Neural cell (in vitro differentiated cells): Measurements from ENCODE around the gene ESR2. TPM values are rescaled to one million over a fixed set of nuclear protein-coding genes. Genes with fewer than 3 reads are reported as not detected.

Experiments used
- H2AFZ ChIP-seq: fragments of 200-600, 300-800 bp; sonication (generic), shearing (Covaris generic); 2 replicates; pipeline ENCODE4 v1.6.0; 2014; ENCODE audit warnings: low read depth, mild to moderate bottlenecking, antibody characterized with exemption, low read length, moderate library complexity
- H3F3A ChIP-seq: fragments of 200-600 bp; shearing (Covaris generic); 2 replicates; pipeline ENCODE4 v1.6.1; 2016; ENCODE audit warnings: mild to moderate bottlenecking, moderate library complexity, mixed read lengths, antibody characterized with exemption, low read length; ENCODE audit not compliant: insufficient read depth, poor library complexity, severe bottlenecking
- H3K27ac ChIP-seq: fragments of 200-600, 300-800 bp; sonication (generic), shearing (Covaris generic); 2 replicates; pipeline ENCODE4 v1.5.1; 2014; ENCODE audit warnings: mild to moderate bottlenecking, low read length, moderate library complexity
- H3K27me3 ChIP-seq: fragments of 300-800, 200-600 bp; sonication (generic), shearing (Covaris generic); 2 replicates; pipeline ENCODE4 v1.6.0; 2014; ENCODE audit warnings: mild to moderate bottlenecking, low read depth, low read length, moderate library complexity; ENCODE audit not compliant: insufficient read depth
- H3K36me3 ChIP-seq: fragments of 300-800, 200-600 bp; sonication (generic), shearing (Covaris generic); 2 replicates; pipeline ENCODE4 v1.5.1; 2014; ENCODE audit warnings: mild to moderate bottlenecking, antibody characterized with exemption, low read length, moderate library complexity; ENCODE audit not compliant: insufficient read depth
- H3K4me2 ChIP-seq: fragments of 300-800, 200-600 bp; sonication (generic), shearing (Covaris generic); 2 replicates; pipeline ENCODE4 v1.6.0; 2014; ENCODE audit warnings: mild to moderate bottlenecking, low read length
- H3K4me3 ChIP-seq: fragments of 300-800, 200-600 bp; sonication (generic), shearing (Covaris generic); 2 replicates; pipeline ENCODE4 v1.5.1; 2014; ENCODE audit warnings: mild to moderate bottlenecking, low read length, moderate library complexity
- H3K79me2 ChIP-seq: fragments of 200-600 bp; shearing (Covaris generic); replicated peaks from 2 replicates; pipeline ENCODE4 v1.6.0; 2014; ENCODE audit warnings: mild to moderate bottlenecking, low read length, moderate library complexity; ENCODE audit not compliant: insufficient read depth
- H3K9ac ChIP-seq: fragments of 300-800, 200-600 bp; sonication (generic), shearing (Covaris generic); 2 replicates; pipeline ENCODE4 v1.6.1; 2016; ENCODE audit warnings: mild to moderate bottlenecking, low read length, mixed read lengths
- H3K9me2 ChIP-seq: fragments of 200-600 bp; shearing (Covaris generic); 2 replicates; pipeline ENCODE4 v1.6.1; 2016; ENCODE audit warnings: mild to moderate bottlenecking, low read length, mixed read lengths; ENCODE audit not compliant: insufficient read depth
- H3K9me3 ChIP-seq: fragments of 200-600, 300-800 bp; sonication (generic), shearing (Covaris generic); 2 replicates; pipeline ENCODE4 v1.6.1; 2016; ENCODE audit warnings: mild to moderate bottlenecking, mixed run types, low read length, moderate library complexity, mixed read lengths
- H4K20me1 ChIP-seq: fragments of 200-600 bp; shearing (Covaris generic); 2 replicates; pipeline ENCODE4 v1.6.1; 2016; ENCODE audit warnings: mild to moderate bottlenecking, mixed run types; ENCODE audit not compliant: insufficient read depth
- EP300 ChIP-seq: fragments of 450-650 bp; conservative IDR thresholded peaks from 2 replicates; pipeline ENCODE4 v1.6.1; 2014; ENCODE audit warnings: antibody characterized with exemption, mild to moderate bottlenecking, moderate library complexity; ENCODE audit not compliant: poor library complexity, severe bottlenecking
- EZH2 ChIP-seq: fragments of 200-600, 300-800 bp; shearing (Covaris generic), sonication (generic); IDR thresholded peaks from 2 replicates; pipeline ENCODE4 v1.6.1; 2014; ENCODE audit warnings: antibody characterized with exemption, low read length, borderline replicate concordance, mild to moderate bottlenecking; ENCODE audit not compliant: insufficient read depth, poor library complexity, severe bottlenecking
- MXI1 ChIP-seq: fragments of 450-650 bp; conservative IDR thresholded peaks from 2 replicates; pipeline ENCODE4 v1.6.1; 2014; ENCODE audit warnings: antibody characterized with exemption, mild to moderate bottlenecking; ENCODE audit not compliant: poor library complexity, severe bottlenecking
- POLR2AphosphoS5 ChIP-seq: IDR thresholded peaks from 2 replicates; pipeline ENCODE4 v1.6.1; 2012
- RAD21 ChIP-seq: fragments of 450-650 bp; conservative IDR thresholded peaks from 2 replicates; pipeline ENCODE4 v1.6.1; 2014; ENCODE audit warnings: antibody characterized with exemption, mild to moderate bottlenecking, moderate library complexity
- REST ChIP-seq: IDR thresholded peaks from 2 replicates; pipeline ENCODE4 v1.6.1; 2012; ENCODE audit warnings: borderline replicate concordance
- SMC3 ChIP-seq: fragments of 450-650 bp; conservative IDR thresholded peaks from 2 replicates; pipeline ENCODE4 v1.6.1; 2014; ENCODE audit warnings: antibody characterized with exemption, mild to moderate bottlenecking, moderate library complexity; ENCODE audit not compliant: poor library complexity
- TAF1 ChIP-seq: IDR thresholded peaks from 2 replicates; pipeline ENCODE4 v1.6.1; 2012; ENCODE audit warnings: low read depth
- polyA plus RNA-seq: library from polyadenylated mRNA; depleted of rRNA; stranded (reverse); fragments of >200 nt; gene quantifications from 2 replicates; pipeline ENCODE4 v1.2.3, GENCODE V29; 2014
- TF ChIP-seq, protein P1 (sequence below): fragments of 450-650 bp; IDR thresholded peaks from 2 replicates; pipeline ENCODE4 v1.5.1; 2014; ENCODE audit warnings: antibody characterized with exemption, mild to moderate bottlenecking, moderate library complexity; ENCODE audit not compliant: poor library complexity, severe bottlenecking

Gene ESR2
- polyA plus RNA-seq, 1 donor from 2014 or later, result 0.35 TPM

DNA sequence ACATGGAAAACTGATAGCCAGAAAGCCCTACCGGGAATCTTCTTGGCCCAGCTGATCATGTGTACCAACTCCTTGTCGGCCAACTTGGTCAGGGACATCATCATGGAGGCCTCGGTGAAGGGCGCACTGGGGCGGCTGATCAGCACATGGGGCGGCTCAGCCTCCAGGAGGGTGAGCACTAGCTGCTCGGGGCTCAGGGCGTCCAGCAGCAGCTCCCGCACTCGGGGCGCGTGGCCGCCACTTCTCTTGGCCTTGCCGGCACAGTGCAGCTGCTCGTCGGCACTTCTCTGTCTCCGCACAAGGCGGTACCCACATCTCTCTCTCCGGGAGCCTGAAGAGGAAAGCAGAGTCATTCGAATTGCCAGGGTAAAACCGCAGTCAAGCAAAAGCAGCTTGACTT lies 33.8 kb downstream of the ESR2 start:
- no peak overlapping the region for H3K27ac ChIP-seq
- no peak overlapping the region for H3K4me3 ChIP-seq
- no peaks in the 10 kb centered on the region for H3K9me2 ChIP-seq
- H3K36me3 ChIP-seq, result no peaks in the 10 kb centered on the region
- no peaks in the 10 kb centered on the region for H3K9me3 ChIP-seq
- no peaks in the 10 kb centered on the region for H4K20me1 ChIP-seq
- H3F3A ChIP-seq, result no peaks in the 10 kb centered on the region
- H3K9ac ChIP-seq, result no peak overlapping the region
- no peak overlapping the region for H3K4me2 ChIP-seq
- TF ChIP-seq SMC3 (no peak), EP300 (no peak), RAD21 (no peak), TAF1 (no peak), MXI1 (no peak), REST (no peak), EZH2 (no peak), POLR2AphosphoS5 (no peak)
- TF ChIP-seq, protein P1, sequence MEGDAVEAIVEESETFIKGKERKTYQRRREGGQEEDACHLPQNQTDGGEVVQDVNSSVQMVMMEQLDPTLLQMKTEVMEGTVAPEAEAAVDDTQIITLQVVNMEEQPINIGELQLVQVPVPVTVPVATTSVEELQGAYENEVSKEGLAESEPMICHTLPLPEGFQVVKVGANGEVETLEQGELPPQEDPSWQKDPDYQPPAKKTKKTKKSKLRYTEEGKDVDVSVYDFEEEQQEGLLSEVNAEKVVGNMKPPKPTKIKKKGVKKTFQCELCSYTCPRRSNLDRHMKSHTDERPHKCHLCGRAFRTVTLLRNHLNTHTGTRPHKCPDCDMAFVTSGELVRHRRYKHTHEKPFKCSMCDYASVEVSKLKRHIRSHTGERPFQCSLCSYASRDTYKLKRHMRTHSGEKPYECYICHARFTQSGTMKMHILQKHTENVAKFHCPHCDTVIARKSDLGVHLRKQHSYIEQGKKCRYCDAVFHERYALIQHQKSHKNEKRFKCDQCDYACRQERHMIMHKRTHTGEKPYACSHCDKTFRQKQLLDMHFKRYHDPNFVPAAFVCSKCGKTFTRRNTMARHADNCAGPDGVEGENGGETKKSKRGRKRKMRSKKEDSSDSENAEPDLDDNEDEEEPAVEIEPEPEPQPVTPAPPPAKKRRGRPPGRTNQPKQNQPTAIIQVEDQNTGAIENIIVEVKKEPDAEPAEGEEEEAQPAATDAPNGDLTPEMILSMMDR, result no peak
- H3K79me2 ChIP-seq, result no peaks in the 10 kb centered on the region
- no peak overlapping the region for H2AFZ ChIP-seq
- no peaks in the 10 kb centered on the region for H3K27me3 ChIP-seq

GRCh38 chr14:64255756-64256155 lies 38.4 kb downstream of the ESR2 start:
- H3K27ac ChIP-seq, result no peak overlapping the region
- no peak overlapping the region for H3K9ac ChIP-seq
- H3K4me2 ChIP-seq, result no peak overlapping the region
- no peaks in the 10 kb centered on the region for H3K27me3 ChIP-seq
- H3K36me3 ChIP-seq, result no peaks in the 10 kb centered on the region
- H2AFZ ChIP-seq, result no peak overlapping the region
- no peaks in the 10 kb centered on the region for H4K20me1 ChIP-seq
- H3K9me3 ChIP-seq, result no peaks in the 10 kb centered on the region
- no peak for TF ChIP-seq POLR2AphosphoS5
- no peak for TF ChIP-seq TAF1
- no peak for TF ChIP-seq MXI1
- TF ChIP-seq EP300, result no peak
- no peaks in the 10 kb centered on the region for H3K79me2 ChIP-seq
- H3F3A ChIP-seq, result no peaks in the 10 kb centered on the region
- H3K4me3 ChIP-seq, result no peak overlapping the region
- H3K9me2 ChIP-seq, result no peaks in the 10 kb centered on the region

DNA sequence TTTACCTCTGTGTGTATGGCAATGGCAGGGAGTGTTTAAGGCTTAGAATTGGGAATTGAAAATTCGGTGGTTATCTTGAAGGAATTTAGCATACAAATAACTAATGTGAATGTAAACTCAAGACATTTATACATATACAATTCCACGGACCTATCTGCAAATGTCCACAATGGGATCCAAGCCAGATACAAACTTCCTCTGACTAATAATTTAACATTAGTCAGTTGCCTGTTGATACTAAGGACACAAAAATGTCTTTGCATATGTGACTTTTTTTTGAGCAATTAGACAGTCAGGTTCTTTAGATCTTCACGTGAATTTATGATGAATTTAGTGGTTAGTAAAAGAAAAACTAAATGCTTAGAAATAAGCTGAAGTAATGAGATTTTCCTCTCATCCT lies 40.5 kb downstream of the ESR2 start:
- H3K9ac ChIP-seq, result no peak overlapping the region
- H3F3A ChIP-seq, result no peaks in the 10 kb centered on the region
- no peak overlapping the region for H3K4me3 ChIP-seq
- TF ChIP-seq EZH2, result no peak
- TF ChIP-seq RAD21, result no peak
- TF ChIP-seq EP300, result no peak
- TF ChIP-seq SMC3, result no peak
- TF ChIP-seq, protein P1, result no peak
- H3K36me3 ChIP-seq, result no peaks in the 10 kb centered on the region
- H4K20me1 ChIP-seq, result no peaks in the 10 kb centered on the region
- H3K27me3 ChIP-seq, result no peaks in the 10 kb centered on the region
- H3K9me2 ChIP-seq, result no peaks in the 10 kb centered on the region
- no peak overlapping the region for H3K27ac ChIP-seq
- no peak overlapping the region for H3K4me2 ChIP-seq
- no peaks in the 10 kb centered on the region for H3K9me3 ChIP-seq
- no peak overlapping the region for H2AFZ ChIP-seq
- no peaks in the 10 kb centered on the region for H3K79me2 ChIP-seq
